UCSD-AML1 (cell line): ENCODE measurements around the gene ASAP2.

ENCODE experiments used
- DNase-seq: peaks from one replicate; lab custom pipeline; 2025; ENCODE audit not compliant: unreplicated experiment; lab: John Stamatoyannopoulos, UW

ASAP2 gene

GRCh38 chr2:9271691-9272090 lies 65.1 kb downstream of the ASAP2 start:
- no peak for DNase-seq

- no peak for DNase-seq
These were observed 67.0 kb downstream of the ASAP2 start for GRCh38 chr2:9273486-9274130.

GRCh38 chr2:9274701-9275343 lies 68.2 kb downstream of the ASAP2 start:
- DNase-seq: no peak

GRCh38 chr2:9275399-9275798 lies 68.8 kb downstream of the ASAP2 start:
- no peak for DNase-seq

- DNase-seq: no peak
These were observed 69.5 kb downstream of the ASAP2 start for GRCh38 chr2:9276074-9276473.

GRCh38 chr2:9276901-9277451 lies 70.4 kb downstream of the ASAP2 start:
- DNase-seq: no peak

GRCh38 chr2:9278439-9278838 lies 71.8 kb downstream of the ASAP2 start:
- DNase-seq: no peak

- no peak for DNase-seq
These were observed 72.8 kb downstream of the ASAP2 start for GRCh38 chr2:9279426-9279825.

GRCh38 chr2:9280224-9280623 lies 73.6 kb downstream of the ASAP2 start:
- DNase-seq: no peak

GRCh38 chr2:9281145-9281544 lies 74.5 kb downstream of the ASAP2 start:
- DNase-seq: no peak

- DNase-seq: no peak
These were observed 75.8 kb downstream of the ASAP2 start for GRCh38 chr2:9282128-9283112.

- no peak for DNase-seq
These were observed 78.1 kb downstream of the ASAP2 start for GRCh38 chr2:9284521-9285297.

- no peak for DNase-seq
These were observed 78.8 kb downstream of the ASAP2 start for GRCh38 chr2:9285385-9285920.

GRCh38 chr2:9285921-9286320 lies 79.3 kb downstream of the ASAP2 start:
- no peak for DNase-seq

- DNase-seq: no peak
These were observed 80.2 kb downstream of the ASAP2 start for GRCh38 chr2:9286554-9287399.

GRCh38 chr2:9287400-9288045 lies 80.9 kb downstream of the ASAP2 start:
- no peak for DNase-seq

- peak; percentile 29 for DNase-seq
These were observed 81.6 kb downstream of the ASAP2 start for GRCh38 chr2:9288233-9288632.

- DNase-seq: no peak
These were observed 82.2 kb downstream of the ASAP2 start for GRCh38 chr2:9288681-9289338.
